HFFc6 (cell line): ENCODE results near the gene FOXL1. TPM values are rescaled to one million over a fixed set of nuclear protein-coding genes. Genes with fewer than 3 reads are reported as not detected.

Source experiments
- DNase-seq: peaks from one replicate; pipeline ENCODE4 v3.0.0-alpha.2; 2018
- H3K27ac Mint-ChIP-seq: 2 replicates; pipeline ENCODE4 v1.8.0; 2020; ENCODE audit warnings: mild to moderate bottlenecking, mixed read lengths
- H3K27me3 Mint-ChIP-seq: 2 replicates; pipeline ENCODE4 v1.8.0; 2021; ENCODE audit warnings: mild to moderate bottlenecking, moderate library complexity, mixed read lengths; ENCODE audit not compliant: insufficient read depth
- H3K36me3 Mint-ChIP-seq: 2 replicates; pipeline ENCODE4 v1.8.0; 2021; ENCODE audit warnings: low read depth, mixed read lengths
- H3K4me1 Mint-ChIP-seq: 2 replicates; pipeline ENCODE4 v1.8.0; 2020; ENCODE audit warnings: low read depth, mixed read lengths
- H3K4me3 Mint-ChIP-seq: 2 replicates; pipeline ENCODE4 v1.8.0; 2020; ENCODE audit warnings: mild to moderate bottlenecking, moderate library complexity, mixed read lengths
- H3K9me3 Mint-ChIP-seq: 2 replicates; pipeline ENCODE4 v1.8.0; 2020; ENCODE audit warnings: mild to moderate bottlenecking, mixed read lengths
- total RNA-seq, 6 experiments: library from RNA; stranded (reverse); fragmentation: NEBNext Ultra II Directional; extraction: Animal tissue kit (Norgen Biotek cat#: 25700); gene quantifications; 2 replicates in 1 of 6; 3 replicates in 5 of 6; pipeline ENCODE4 v1.2.3, GENCODE V29; 2021
- TF ChIP-seq, protein P1 (sequence below): fragments of 200-600 bp; sonication (generic); IDR thresholded peaks from 2 replicates; pipeline ENCODE4 v1.5.0; 2021; ENCODE audit warnings: antibody characterized with exemption, mild to moderate bottlenecking

Gene FOXL1
- total RNA-seq, 6 experiments from 2014 or later, result 20.2 to 25.3 (median 21.6) TPM

DNA sequence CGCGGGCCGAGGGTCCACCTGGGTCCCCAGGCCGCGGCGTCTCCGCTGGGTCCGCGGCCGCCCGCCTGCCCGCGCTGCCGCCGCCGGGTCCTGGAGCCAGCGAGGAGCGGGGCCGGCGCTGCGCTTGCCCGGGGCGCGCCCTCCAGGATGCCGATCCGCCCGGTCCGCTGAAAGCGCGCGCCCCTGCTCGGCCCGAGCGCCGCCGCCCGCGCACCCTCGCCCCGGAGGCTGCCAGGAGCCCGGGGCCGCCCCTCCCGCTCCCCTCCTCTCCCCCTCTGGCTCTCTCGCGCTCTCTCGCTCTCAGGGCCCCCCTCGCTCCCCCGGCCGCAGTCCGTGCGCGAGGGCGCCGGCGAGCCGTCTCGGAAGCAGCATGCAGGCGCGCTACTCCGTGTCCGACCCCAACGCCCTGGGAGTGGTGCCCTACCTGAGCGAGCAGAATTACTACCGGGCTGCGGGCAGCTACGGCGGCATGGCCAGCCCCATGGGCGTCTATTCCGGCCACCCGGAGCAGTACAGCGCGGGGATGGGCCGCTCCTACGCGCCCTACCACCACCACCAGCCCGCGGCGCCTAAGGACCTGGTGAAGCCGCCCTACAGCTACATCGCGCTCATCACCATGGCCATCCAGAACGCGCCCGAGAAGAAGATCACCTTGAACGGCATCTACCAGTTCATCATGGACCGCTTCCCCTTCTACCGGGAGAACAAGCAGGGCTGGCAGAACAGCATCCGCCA lies 11.2 kb upstream of the FOXL1 start:
- TF ChIP-seq, protein P1, sequence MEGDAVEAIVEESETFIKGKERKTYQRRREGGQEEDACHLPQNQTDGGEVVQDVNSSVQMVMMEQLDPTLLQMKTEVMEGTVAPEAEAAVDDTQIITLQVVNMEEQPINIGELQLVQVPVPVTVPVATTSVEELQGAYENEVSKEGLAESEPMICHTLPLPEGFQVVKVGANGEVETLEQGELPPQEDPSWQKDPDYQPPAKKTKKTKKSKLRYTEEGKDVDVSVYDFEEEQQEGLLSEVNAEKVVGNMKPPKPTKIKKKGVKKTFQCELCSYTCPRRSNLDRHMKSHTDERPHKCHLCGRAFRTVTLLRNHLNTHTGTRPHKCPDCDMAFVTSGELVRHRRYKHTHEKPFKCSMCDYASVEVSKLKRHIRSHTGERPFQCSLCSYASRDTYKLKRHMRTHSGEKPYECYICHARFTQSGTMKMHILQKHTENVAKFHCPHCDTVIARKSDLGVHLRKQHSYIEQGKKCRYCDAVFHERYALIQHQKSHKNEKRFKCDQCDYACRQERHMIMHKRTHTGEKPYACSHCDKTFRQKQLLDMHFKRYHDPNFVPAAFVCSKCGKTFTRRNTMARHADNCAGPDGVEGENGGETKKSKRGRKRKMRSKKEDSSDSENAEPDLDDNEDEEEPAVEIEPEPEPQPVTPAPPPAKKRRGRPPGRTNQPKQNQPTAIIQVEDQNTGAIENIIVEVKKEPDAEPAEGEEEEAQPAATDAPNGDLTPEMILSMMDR, result no peak
- no peak for DNase-seq
- Mint-ChIP-seq H3K9me3 (no peaks in the 10 kb centered on the region), H3K4me3 (peak overlapping the region; percentile 91), H3K36me3 (peaks cover 27% of the 10 kb centered on the region), H3K27ac (peak overlapping the region; percentile 76), H3K27me3 (peaks cover 32% of the 10 kb centered on the region), H3K4me1 (peaks cover 47% of the 10 kb centered on the region)

DNA sequence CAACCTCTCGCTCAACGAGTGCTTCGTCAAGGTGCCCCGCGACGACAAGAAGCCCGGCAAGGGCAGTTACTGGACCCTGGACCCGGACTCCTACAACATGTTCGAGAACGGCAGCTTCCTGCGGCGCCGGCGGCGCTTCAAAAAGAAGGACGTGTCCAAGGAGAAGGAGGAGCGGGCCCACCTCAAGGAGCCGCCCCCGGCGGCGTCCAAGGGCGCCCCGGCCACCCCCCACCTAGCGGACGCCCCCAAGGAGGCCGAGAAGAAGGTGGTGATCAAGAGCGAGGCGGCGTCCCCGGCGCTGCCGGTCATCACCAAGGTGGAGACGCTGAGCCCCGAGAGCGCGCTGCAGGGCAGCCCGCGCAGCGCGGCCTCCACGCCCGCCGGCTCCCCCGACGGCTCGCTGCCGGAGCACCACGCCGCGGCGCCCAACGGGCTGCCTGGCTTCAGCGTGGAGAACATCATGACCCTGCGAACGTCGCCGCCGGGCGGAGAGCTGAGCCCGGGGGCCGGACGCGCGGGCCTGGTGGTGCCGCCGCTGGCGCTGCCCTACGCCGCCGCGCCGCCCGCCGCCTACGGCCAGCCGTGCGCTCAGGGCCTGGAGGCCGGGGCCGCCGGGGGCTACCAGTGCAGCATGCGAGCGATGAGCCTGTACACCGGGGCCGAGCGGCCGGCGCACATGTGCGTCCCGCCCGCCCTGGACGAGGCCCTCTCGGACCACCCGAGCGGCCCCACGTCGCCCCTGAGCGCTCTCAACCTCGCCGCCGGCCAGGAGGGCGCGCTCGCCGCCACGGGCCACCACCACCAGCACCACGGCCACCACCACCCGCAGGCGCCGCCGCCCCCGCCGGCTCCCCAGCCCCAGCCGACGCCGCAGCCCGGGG lies 10.4 kb upstream of the FOXL1 start:
- no peaks in the 10 kb centered on the region for H3K9me3 Mint-ChIP-seq
- TF ChIP-seq, protein P1, result peak; percentile 29; the same call in 1 of the 2 replicates
- H3K27ac Mint-ChIP-seq, result peak overlapping the region; percentile 76
- DNase-seq, result no peak
- peaks cover 30% of the 10 kb centered on the region for H3K27me3 Mint-ChIP-seq
- H3K36me3 Mint-ChIP-seq, result peaks cover 27% of the 10 kb centered on the region
- peak overlapping the region; percentile 91 for H3K4me3 Mint-ChIP-seq
- H3K4me1 Mint-ChIP-seq, result peaks cover 53% of the 10 kb centered on the region

DNA sequence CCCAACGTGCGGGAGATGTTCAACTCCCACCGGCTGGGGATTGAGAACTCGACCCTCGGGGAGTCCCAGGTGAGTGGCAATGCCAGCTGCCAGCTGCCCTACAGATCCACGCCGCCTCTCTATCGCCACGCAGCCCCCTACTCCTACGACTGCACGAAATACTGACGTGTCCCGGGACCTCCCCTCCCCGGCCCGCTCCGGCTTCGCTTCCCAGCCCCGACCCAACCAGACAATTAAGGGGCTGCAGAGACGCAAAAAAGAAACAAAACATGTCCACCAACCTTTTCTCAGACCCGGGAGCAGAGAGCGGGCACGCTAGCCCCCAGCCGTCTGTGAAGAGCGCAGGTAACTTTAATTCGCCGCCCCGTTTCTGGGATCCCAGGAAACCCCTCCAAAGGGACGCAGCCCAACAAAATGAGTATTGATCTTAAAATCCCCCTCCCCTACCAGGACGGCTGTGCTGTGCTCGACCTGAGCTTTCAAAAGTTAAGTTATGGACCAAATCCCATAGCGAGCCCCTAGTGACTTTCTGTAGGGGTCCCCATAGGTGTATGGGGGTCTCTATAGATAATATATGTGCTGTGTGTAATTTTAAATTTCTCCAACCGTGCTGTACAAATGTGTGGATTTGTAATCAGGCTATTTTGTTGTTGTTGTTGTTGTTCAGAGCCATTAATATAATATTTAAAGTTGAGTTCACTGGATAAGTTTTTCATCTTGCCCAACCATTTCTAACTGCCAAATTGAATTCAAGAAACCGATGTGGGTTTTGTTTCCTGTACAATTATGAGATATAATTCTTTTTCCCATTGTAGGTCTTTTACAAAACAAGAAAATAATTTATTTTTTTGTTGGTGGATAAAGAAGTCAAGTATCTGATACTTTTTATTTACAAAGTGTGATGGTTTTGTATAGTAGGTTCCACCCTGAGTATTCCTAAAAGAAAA lies 9.4 kb upstream of the FOXL1 start:
- Mint-ChIP-seq H3K27me3 (peaks cover 29% of the 10 kb centered on the region), H3K36me3 (peaks cover 27% of the 10 kb centered on the region)

DNA sequence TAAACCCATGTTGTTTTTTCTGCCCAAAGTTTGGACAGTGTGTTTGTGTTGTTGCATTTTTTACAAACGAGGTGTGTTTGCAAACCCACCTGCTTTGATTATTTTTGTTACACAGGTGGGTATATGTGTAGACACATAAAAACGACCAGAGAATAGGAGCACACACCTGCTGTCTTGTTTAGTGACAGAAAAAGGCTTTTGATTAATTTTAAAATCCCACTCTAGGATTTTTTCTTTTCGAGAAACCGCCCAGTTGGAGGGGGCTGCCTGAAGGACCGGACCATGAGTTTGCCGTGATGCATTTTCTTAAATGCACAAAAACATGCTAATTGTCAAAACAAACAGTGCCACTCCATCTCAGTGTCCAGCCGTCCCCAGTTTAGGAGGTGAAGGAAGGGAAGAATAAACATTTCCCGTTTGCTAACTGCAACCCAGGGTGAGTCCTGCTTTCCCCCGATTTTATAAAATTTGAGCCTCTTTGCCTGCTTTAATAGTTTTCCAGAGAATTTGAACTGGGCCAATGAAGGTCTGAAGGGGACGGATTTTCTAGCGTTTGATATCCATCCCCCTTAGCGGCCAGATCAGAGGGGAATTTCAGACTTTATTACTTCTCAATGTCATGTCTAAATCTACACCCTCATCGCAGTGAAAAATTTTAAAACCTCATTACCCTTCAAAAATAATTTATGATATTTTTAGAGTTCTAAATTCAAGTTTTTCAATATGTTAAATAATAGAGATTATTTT lies 8.5 kb upstream of the FOXL1 start:
- Mint-ChIP-seq H3K9me3 (no peaks in the 10 kb centered on the region), H3K27me3 (peaks cover 29% of the 10 kb centered on the region), H3K4me1 (peaks cover 53% of the 10 kb centered on the region), H3K36me3 (peaks cover 27% of the 10 kb centered on the region), H3K27ac (peak overlapping the region; percentile 72), H3K4me3 (peak overlapping the region; percentile 90)
- TF ChIP-seq, protein P1, result no peak
- no peak for DNase-seq

More for the DNA sequence above, 9.4 kb upstream of the FOXL1 start:
- no peaks in the 10 kb centered on the region for H3K9me3 Mint-ChIP-seq
- H3K27ac Mint-ChIP-seq, result peak overlapping the region; percentile 72
- DNase-seq, result no peak
- peak overlapping the region; percentile 90 for H3K4me3 Mint-ChIP-seq
- TF ChIP-seq, protein P1, result no peak
- H3K4me1 Mint-ChIP-seq, result peaks cover 53% of the 10 kb centered on the region
